WTC11 (cell line): ENCODE data around the gene HOXA7.

Experiments
- ATF1 ChIP-seq: sonication (generic); formaldehyde crosslinking; IDR thresholded peaks from 2 replicates; pipeline ENCODE4 v1.8.1; 2023; ENCODE audit warnings: mild to moderate bottlenecking, moderate library complexity, missing genetic modification reagents
- NFYB ChIP-seq: sonication (generic); formaldehyde crosslinking; conservative IDR thresholded peaks from 2 replicates; pipeline ENCODE4 v1.8.0; 2022; ENCODE audit warnings: low read depth, missing genetic modification reagents
- NR3C1 ChIP-seq: sonication (generic); formaldehyde crosslinking; conservative IDR thresholded peaks from 2 replicates; pipeline ENCODE4 v1.8.1; 2023; ENCODE audit warnings: low read depth, mild to moderate bottlenecking, missing genetic modification reagents
- SMAD3 ChIP-seq: sonication (generic); formaldehyde crosslinking; IDR thresholded peaks from 2 replicates; pipeline ENCODE4 v1.8.0; 2022; ENCODE audit warnings: missing genetic modification reagents, mild to moderate bottlenecking, borderline replicate concordance
- TEAD1 ChIP-seq: sonication (generic); formaldehyde crosslinking; IDR thresholded peaks from 2 replicates; pipeline ENCODE4 v1.8.0; 2022; ENCODE audit warnings: mild to moderate bottlenecking, missing genetic modification reagents
- ZNF263 ChIP-seq: sonication (generic); formaldehyde crosslinking; IDR thresholded peaks from 2 replicates; pipeline ENCODE4 v1.8.1; 2022; ENCODE audit warnings: low read depth, mild to moderate bottlenecking, moderate library complexity, missing genetic modification reagents
- ZNF317 ChIP-seq: sonication (generic); formaldehyde crosslinking; IDR thresholded peaks from 2 replicates; pipeline ENCODE4 v1.8.1; 2023; ENCODE audit warnings: low read depth, mild to moderate bottlenecking, moderate library complexity, missing genetic modification reagents, borderline replicate concordance
- TF ChIP-seq, protein P1 (sequence below): fragments of 200-600 bp; IDR thresholded peaks from 2 replicates; pipeline ENCODE4 v1.8.0; 2022; ENCODE audit warnings: antibody characterized with exemption
- TF ChIP-seq, protein P2 (sequence below): sonication (generic); formaldehyde crosslinking; IDR thresholded peaks from 2 replicates; pipeline ENCODE4 v1.8.0; 2022; ENCODE audit warnings: mild to moderate bottlenecking, missing genetic modification reagents
- TF ChIP-seq, protein P3 (sequence below): fragments of 250-450 bp; sonication (Bioruptor Pico); IDR thresholded peaks from 2 replicates; pipeline ENCODE4 v2.1.2; 2022; ENCODE audit warnings: mild to moderate bottlenecking, moderate library complexity
- TF ChIP-seq, protein P4 (sequence below): sonication (generic); formaldehyde crosslinking; IDR thresholded peaks from 2 replicates; pipeline ENCODE4 v1.8.1; 2023; ENCODE audit warnings: mild to moderate bottlenecking, missing genetic modification reagents

DNA sequence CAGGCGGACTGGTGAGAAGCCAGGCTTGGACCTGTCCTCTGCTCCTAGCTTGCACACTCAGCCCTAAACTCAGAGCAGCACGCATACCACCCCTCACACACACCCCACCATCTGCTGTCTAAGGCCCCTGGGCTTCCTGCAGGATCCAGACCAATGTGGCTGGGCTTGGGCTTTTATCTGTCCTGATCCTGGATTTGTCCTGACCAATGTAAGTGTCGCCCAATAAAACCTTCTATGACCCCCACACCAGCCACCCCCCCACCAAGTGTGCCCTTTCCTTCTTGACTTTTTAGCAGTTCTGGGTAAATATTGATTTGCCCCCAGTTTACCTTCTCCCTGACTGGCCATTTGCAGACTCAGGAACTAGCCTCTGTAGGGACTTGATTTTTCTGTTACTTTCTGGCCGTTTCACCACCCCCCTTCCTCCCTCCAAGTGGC lies 45.1 kb upstream of the HOXA7 start:
- TF ChIP-seq, protein P1, sequence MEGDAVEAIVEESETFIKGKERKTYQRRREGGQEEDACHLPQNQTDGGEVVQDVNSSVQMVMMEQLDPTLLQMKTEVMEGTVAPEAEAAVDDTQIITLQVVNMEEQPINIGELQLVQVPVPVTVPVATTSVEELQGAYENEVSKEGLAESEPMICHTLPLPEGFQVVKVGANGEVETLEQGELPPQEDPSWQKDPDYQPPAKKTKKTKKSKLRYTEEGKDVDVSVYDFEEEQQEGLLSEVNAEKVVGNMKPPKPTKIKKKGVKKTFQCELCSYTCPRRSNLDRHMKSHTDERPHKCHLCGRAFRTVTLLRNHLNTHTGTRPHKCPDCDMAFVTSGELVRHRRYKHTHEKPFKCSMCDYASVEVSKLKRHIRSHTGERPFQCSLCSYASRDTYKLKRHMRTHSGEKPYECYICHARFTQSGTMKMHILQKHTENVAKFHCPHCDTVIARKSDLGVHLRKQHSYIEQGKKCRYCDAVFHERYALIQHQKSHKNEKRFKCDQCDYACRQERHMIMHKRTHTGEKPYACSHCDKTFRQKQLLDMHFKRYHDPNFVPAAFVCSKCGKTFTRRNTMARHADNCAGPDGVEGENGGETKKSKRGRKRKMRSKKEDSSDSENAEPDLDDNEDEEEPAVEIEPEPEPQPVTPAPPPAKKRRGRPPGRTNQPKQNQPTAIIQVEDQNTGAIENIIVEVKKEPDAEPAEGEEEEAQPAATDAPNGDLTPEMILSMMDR: no peak
- TF ChIP-seq, protein P2, sequence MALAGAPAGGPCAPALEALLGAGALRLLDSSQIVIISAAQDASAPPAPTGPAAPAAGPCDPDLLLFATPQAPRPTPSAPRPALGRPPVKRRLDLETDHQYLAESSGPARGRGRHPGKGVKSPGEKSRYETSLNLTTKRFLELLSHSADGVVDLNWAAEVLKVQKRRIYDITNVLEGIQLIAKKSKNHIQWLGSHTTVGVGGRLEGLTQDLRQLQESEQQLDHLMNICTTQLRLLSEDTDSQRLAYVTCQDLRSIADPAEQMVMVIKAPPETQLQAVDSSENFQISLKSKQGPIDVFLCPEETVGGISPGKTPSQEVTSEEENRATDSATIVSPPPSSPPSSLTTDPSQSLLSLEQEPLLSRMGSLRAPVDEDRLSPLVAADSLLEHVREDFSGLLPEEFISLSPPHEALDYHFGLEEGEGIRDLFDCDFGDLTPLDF: no peak
- no peak for TF ChIP-seq NR3C1 (CRISPR knock-in tag)
- TF ChIP-seq, protein P3, sequence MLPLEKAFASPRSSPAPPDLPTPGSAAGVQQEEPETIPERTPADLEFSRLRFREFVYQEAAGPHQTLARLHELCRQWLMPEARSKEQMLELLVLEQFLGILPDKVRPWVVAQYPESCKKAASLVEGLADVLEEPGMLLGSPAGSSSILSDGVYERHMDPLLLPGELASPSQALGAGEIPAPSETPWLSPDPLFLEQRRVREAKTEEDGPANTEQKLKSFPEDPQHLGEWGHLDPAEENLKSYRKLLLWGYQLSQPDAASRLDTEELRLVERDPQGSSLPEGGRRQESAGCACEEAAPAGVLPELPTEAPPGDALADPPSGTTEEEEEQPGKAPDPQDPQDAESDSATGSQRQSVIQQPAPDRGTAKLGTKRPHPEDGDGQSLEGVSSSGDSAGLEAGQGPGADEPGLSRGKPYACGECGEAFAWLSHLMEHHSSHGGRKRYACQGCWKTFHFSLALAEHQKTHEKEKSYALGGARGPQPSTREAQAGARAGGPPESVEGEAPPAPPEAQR (CRISPR knock-in tag): no peak
- TF ChIP-seq, protein P4, sequence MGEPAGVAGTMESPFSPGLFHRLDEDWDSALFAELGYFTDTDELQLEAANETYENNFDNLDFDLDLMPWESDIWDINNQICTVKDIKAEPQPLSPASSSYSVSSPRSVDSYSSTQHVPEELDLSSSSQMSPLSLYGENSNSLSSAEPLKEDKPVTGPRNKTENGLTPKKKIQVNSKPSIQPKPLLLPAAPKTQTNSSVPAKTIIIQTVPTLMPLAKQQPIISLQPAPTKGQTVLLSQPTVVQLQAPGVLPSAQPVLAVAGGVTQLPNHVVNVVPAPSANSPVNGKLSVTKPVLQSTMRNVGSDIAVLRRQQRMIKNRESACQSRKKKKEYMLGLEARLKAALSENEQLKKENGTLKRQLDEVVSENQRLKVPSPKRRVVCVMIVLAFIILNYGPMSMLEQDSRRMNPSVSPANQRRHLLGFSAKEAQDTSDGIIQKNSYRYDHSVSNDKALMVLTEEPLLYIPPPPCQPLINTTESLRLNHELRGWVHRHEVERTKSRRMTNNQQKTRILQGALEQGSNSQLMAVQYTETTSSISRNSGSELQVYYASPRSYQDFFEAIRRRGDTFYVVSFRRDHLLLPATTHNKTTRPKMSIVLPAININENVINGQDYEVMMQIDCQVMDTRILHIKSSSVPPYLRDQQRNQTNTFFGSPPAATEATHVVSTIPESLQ: no peak
- no peak for TF ChIP-seq SMAD3 (CRISPR knock-in tag)
- no peak for TF ChIP-seq ZNF263
- no peak for TF ChIP-seq ATF1 (CRISPR knock-in tag)
- no peak for TF ChIP-seq ZNF317
- TF ChIP-seq NFYB (CRISPR knock-in tag): no peak
- no peak for TF ChIP-seq TEAD1 (CRISPR knock-in tag)
